Small intestine (tissue), 7 donors: ENCODE measurements around the gene LBHD1. TPM values are rescaled to one million over a fixed set of nuclear protein-coding genes. Genes with fewer than 3 reads are reported as not detected.
"Not testable (repeated sequence)": the region's sequence is repeated elsewhere in the genome, so short reads cannot be mapped to it uniquely, and the experiment has no call there.

Experiments used
- DNase-seq, 2 donors: peaks; one replicate each; pipeline versions ENCODE4 v3.0.0 to v3.0.0-alpha.2; 2013
- FAIRE-seq: peaks from 2 replicates; lab custom pipeline; 2012; peaks lifted over from hg19 to GRCh38; lab: Jason Lieb, UNC
- H3K27ac ChIP-seq, 3 donors: one replicate each; pipeline ENCODE4 v1.5.1; 2013; ENCODE audit warnings: low read length in 2 of 3, mild to moderate bottlenecking in 2 of 3, control low read depth in 1 of 3, inconsistent platforms in 1 of 3, low read depth in 1 of 3, moderate library complexity in 1 of 3
- H3K27me3 ChIP-seq, 3 donors: one replicate each; pipeline ENCODE4 v1.6.1; 2013; ENCODE audit warnings: low read length in 3 of 3, inconsistent platforms in 1 of 3; ENCODE audit not compliant: control insufficient read depth in 3 of 3, insufficient read depth in 3 of 3
- H3K36me3 ChIP-seq, 3 donors: one replicate each; pipeline ENCODE4 v1.6.1; 2013; ENCODE audit warnings: low read length in 3 of 3, inconsistent platforms in 1 of 3, low read depth in 1 of 3, mild to moderate bottlenecking in 1 of 3, moderate library complexity in 1 of 3; ENCODE audit not compliant: control insufficient read depth in 3 of 3, insufficient read depth in 2 of 3
- H3K4me1 ChIP-seq, 3 donors: one replicate each; pipeline ENCODE4 v1.6.1; 2013; ENCODE audit warnings: low read length in 2 of 3, inconsistent platforms in 1 of 3, low read depth in 1 of 3, mild to moderate bottlenecking in 1 of 3, moderate library complexity in 1 of 3; ENCODE audit not compliant: control insufficient read depth in 3 of 3, insufficient read depth in 2 of 3
- H3K4me3 ChIP-seq, 3 donors: one replicate each; pipeline ENCODE4 v1.5.1; 2013; ENCODE audit warnings: low read length in 3 of 3, control low read depth in 1 of 3, inconsistent platforms in 1 of 3, low read depth in 1 of 3, mild to moderate bottlenecking in 1 of 3, moderate library complexity in 1 of 3
- H3K9me3 ChIP-seq, 2 donors: one replicate each; pipeline ENCODE4 v1.6.1; 2013; ENCODE audit warnings: low read depth in 1 of 2, low read length in 1 of 2; ENCODE audit not compliant: control insufficient read depth in 2 of 2, insufficient read depth in 1 of 2
- WGBS, 3 donors: extraction: QIAGEN DNeasy Blood & Tissue Kit; methylation state at CpG; one replicate each; pipeline ENCODE4 v1.1.7; 2013; 5-methylcytosine and 5-hydroxymethylcytosine counted together
- polyA plus RNA-seq, 4 donors: library from polyadenylated mRNA; stranded (reverse) in 3 of 4; unstranded in 1 of 4; fragments of 200-250 nt in 3 of 4; fragments of 120-200 nt in 1 of 4; gene quantifications; one replicate each; pipeline versions ENCODE4 v1.2.1 to v1.2.3, GENCODE V29; 2013
- donor health status: healthy with polysubstance abuse.
- donor health status: control.
- donor health status: control.
- donor health status: Bipolar disorder and iron deficiency.
- donor health status: healthy.

Gene LBHD1
- polyA plus RNA-seq, 4 donors, result 2.2 to 7.3 (median 6.3) TPM

DNA sequence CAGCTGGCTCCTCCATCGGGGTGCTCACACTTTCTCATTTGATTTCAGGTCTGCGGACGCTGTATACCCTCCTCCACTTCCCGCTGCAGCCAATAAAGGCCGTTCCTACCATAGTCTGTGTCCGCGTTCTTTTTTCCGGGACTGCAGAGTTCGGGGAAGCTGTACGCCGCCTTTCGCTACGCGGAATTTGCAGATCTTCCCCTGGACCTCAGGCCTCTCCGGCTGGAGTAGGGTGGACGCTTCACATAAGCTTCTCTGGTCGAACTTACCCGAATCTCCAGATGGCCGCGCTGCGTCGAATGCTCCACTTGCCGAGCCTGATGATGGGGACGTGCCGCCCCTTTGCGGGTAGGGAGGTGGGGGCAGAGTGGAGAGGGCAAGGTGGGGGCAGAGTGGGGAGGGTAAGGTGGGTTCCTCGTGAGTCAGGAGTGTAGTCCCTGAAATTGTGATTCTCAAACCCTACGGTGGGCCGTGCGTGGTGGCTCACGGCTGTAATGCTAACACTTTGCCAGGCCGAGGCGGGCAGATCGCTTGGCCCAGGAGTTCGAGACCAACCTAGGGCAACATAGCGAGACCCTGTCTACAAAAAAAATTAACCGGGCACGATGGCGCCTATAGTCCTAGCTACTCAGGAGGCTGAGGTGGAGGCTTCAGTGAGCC lies 6.3 kb downstream of the LBHD1 start:
- no peaks in the 10 kb centered on the region for H3K9me3 ChIP-seq
- WGBS, 3 donors, result 1 to 2% (median 1%) methylated on average over 39 of the region's 39 CpGs
- peak overlapping the region; percentile 84 to 98 (median 97) for H3K4me3 ChIP-seq
- peaks cover 0 to 41% (median 3%) of the 10 kb centered on the region in 3 donors for H3K36me3 ChIP-seq
- no peaks in the 10 kb centered on the region for H3K27me3 ChIP-seq
- peaks cover 10 to 12% (median 11%) of the 10 kb centered on the region in 3 donors for H3K4me1 ChIP-seq
- FAIRE-seq, result no peak
- peak overlapping the region; percentile 57 to 98 (median 95) for H3K27ac ChIP-seq
- peak in 1 of 2 donors; percentile 53 for DNase-seq

DNA sequence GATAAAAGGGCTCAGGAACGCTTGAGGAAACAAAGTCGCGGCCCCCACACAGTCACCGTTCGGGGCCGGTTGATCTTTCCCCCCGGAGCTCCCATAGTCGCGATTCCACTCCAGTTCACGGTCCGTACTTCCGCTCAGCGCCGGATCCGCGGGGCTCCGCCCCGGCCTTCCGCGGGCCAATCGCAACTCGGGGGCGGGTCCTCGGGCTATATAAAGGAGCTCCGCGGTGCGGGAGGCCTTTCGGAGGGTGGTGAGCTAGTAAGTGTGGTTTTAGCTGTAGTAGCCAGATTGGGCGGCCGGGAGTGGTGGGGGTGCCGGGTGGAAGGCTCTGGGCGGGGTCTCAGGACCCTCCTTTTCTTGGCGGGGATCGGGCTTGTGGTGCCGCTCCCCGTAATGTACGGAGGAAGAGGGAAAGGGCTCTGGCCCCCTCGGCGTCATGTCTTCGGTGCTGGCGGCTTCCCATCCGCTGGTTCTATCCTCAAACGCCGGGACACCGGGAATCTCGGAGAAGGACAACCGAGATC lies 6.9 kb downstream of the LBHD1 start, which contains the start of the genes C11orf98 and CSKMT:
C11orf98 (minus strand) TSS at position 136 of the 524 bp plus-strand sequence; CDS start at position 95, 41 bp downstream.
CSKMT (plus strand) TSS at position 238 of the 524 bp plus-strand sequence. CDS start 568 bp downstream, outside the sequence.
- H3K4me1 ChIP-seq, result peaks cover 10 to 12% (median 11%) of the 10 kb centered on the region in 3 donors
- peak within 1 kb of the TSS; percentile 84 to 98 (median 97) for H3K4me3 ChIP-seq
- no peaks in the 10 kb centered on the region for H3K9me3 ChIP-seq
- 0 to 1% (median 0%) methylated on average over 42 to 47 of the region's 47 CpGs for WGBS, 3 donors
- FAIRE-seq, result no peak
- peak; percentile 95 to 97 for DNase-seq
- H3K27me3 ChIP-seq, result no peaks in the 10 kb centered on the region
- peaks cover 0 to 41% (median 3%) of the 10 kb centered on the region in 3 donors for H3K36me3 ChIP-seq
- peak within 1 kb of the TSS; percentile 90 to 98 (median 95) for H3K27ac ChIP-seq

DNA sequence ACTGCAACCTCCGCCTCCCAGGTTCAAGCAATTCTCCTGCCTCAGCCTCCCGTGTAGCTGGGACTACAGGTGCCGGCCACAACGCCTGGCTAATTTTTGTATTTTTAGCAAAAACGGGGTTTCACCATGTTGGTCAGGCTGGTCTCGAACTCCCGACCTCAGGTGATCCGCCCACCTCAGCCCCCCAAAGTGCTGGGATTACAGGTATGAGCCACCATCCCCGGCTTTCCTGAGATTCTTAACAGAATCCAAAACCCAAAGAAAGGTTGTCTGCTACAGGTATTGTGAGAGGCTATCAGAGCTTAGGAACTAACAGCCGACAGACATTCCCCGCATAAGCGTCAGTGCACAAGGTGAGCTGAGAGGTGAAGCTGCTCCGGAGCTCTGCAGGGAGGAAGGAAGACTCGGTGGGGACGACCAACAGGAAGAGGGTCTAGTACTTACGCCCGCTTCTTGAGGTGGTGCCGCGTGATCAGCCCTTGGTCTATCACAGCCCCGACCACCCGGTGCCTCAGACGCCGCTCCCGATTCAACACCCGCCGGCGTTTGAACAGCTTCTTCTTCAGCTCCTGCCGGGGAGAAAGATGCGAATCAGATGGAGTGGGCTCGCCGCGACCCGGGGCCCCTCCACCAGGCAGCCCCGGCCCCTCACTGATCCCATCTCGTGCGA lies 7.5 kb downstream of the LBHD1 start:
- FAIRE-seq, result no peak
- H3K27ac ChIP-seq, result peak overlapping the region; percentile 90 to 98 (median 95)
- 2 to 3% (median 2%) methylated on average over 36 of the region's 36 CpGs for WGBS, 3 donors
- no peaks in the 10 kb centered on the region for H3K9me3 ChIP-seq
- no peaks in the 10 kb centered on the region for H3K27me3 ChIP-seq
- H3K4me1 ChIP-seq, result peaks cover 6 to 12% (median 10%) of the 10 kb centered on the region in 3 donors
- peaks cover 0 to 37% (median 3%) of the 10 kb centered on the region in 3 donors for H3K36me3 ChIP-seq
- H3K4me3 ChIP-seq, result peak overlapping the region; percentile 84 to 98 (median 97)
- peak; percentile 71 to 82 for DNase-seq

DNA sequence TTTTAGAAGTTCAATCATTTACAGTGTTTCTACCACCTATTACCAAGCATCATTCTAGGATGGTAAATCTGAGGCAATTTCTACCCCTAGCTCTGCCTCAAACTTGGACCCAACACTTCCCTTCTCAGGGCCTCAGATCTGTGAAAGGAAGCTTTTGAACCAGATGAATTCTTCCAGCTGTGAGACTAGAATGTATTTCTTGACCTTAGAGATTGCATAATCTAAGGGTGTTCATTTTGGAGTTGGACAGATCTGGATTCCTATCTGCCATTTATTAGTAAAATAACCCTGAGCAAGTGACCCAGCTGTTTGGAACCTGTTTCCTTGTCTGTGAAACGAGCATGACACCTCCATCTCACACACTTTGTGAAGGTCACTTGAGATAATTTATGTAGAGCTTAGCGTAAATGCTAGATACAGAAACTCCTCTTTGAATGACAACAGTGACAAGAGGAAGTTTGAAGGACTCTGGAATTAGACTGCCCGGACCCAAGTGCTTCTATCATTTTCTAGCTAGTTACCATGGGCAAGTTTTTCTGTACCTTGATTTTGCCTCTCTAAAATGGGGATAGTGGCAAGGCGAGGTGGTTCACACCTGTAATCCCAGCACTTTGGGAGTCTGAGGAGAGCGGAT lies 15.2 kb downstream of the LBHD1 start:
- FAIRE-seq (no peak), DNase-seq (no peak)
- WGBS, 3 donors, result 59 to 66% (median 60%) methylated on average over 5 of the region's 5 CpGs
- H3K4me1 ChIP-seq, result no peaks in the 10 kb centered on the region
- H3K27me3 ChIP-seq, result no peaks in the 10 kb centered on the region
- H3K27ac ChIP-seq, result no peak overlapping the region
- no peak overlapping the region for H3K4me3 ChIP-seq
- H3K36me3 ChIP-seq, result peaks cover 0 to 4% (median 0%) of the 10 kb centered on the region in 3 donors
- no peaks in the 10 kb centered on the region for H3K9me3 ChIP-seq

DNA sequence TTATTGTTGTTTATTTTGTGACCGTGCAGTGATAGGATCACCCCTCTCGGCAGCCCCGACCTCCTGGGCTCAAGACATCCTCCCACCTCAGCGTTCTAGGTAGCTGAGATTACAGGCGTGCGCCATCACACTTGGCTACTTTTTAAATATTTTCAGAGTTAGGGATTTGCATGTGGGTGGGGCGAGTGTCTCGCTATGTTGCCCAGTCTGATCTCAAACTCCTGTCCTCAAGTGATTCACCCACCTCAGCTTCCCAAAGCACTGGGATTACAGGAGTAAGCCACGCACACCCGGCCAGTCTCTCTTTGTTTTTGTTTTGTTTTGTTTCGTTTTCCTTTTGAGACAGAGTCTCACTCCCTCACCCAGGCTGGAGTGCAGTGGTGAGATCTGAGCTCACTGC lies 17.8 kb downstream of the LBHD1 start:
- H3K9me3 ChIP-seq, result no peaks in the 10 kb centered on the region
- no peak for FAIRE-seq
- 72 to 80% (median 79%) methylated on average over 11 of the region's 11 CpGs for WGBS, 3 donors
- H3K36me3 ChIP-seq, result peaks cover 0 to 7% (median 2%) of the 10 kb centered on the region in 3 donors
- no peaks in the 10 kb centered on the region for H3K4me1 ChIP-seq
- DNase-seq, result no peak
- no peak overlapping the region for H3K27ac ChIP-seq
- no peaks in the 10 kb centered on the region for H3K27me3 ChIP-seq
- no peak overlapping the region for H3K4me3 ChIP-seq

DNA sequence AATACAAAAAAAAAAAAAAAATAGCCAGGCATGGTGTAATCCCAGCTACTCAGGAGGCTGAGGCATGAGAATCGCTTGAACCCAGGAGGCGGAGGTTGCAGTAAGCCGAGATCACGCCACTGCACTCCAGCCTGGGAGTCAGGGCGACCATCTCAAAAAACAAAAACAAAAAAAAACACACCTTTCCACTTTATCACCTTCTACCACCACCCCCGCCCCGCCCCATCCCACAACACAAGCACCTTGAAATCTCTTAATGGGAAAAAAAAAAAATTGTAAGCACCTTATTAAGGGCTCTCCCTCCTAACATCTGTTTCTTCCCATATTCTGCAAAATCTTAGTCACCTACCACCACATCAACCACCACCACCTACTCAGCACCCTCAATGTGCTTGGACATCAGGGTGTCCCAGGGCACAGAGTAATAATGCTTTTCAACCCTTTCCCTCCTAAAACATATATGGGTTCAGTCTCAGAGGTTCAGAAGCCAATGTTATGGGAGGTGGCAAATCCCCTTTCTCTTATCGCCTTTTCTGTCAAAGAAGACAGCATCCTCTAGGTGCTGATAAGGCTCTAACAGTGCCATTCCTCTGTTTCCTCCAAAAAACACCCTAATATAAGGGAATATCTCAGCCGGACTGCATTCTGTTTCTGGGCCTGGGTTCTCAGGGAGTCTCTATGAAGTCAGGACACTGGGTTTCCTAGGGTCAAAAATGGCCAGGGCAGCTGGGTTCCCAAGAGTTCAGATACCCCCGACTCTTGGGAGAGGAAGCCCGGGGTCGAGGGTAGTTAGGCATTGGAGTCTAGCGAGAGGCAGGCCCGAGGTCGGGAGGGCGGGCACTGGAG lies 19.7 kb downstream of the LBHD1 start:
- peaks cover 0 to 26% (median 3%) of the 10 kb centered on the region in 3 donors for H3K36me3 ChIP-seq
- no peak for DNase-seq
- H3K27ac ChIP-seq, result peak overlapping the region; percentile 70 to 93 (median 86)
- FAIRE-seq, result no peak
- no peaks in the 10 kb centered on the region for H3K9me3 ChIP-seq
- WGBS, 3 donors, result 17 to 32% (median 21%) methylated on average over 16 of the region's 16 CpGs
- H3K27me3 ChIP-seq, result no peaks in the 10 kb centered on the region
- H3K4me1 ChIP-seq, result peaks cover 0 to under 1% (median 0%) of the 10 kb centered on the region in 3 donors
- H3K4me3 ChIP-seq, result peak overlapping the region; percentile 71 to 94 (median 91)

DNA sequence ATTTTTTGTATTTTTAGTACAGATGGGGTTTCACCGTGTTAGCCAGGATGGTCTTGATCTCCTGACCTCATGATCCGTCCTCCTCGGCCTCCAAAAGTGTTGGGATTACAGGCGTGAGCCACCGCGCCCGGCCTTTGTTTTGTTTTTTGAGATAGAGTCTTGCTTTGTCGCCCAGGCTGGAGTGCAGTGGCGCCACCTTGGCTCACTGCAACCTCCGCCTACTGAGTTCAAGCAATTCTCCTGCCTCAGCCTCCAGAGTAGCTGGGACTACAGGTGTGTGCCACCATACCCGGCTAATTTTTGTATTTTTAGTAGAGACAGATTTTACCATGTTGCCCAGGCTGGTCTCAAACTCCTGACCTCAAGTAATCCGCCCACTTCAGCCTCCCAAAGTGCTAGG lies 21.8 kb downstream of the LBHD1 start:
- not testable (repeated sequence) for H3K27ac ChIP-seq, H3K4me3 ChIP-seq, H3K9me3 ChIP-seq, FAIRE-seq, H3K4me1 ChIP-seq, H3K27me3 ChIP-seq, DNase-seq
- H3K36me3 ChIP-seq, result peaks cover 0 to 31% (median 3%) of the 10 kb centered on the region in 3 donors
- WGBS, 3 donors, result 92 to 94% (median 92%) methylated on average over 12 of the region's 12 CpGs
